ENCODE results near the gene ALX3.

GRCh38 chr1:110067893-110068645 lies 2.4 kb downstream of the ALX3 start:
- TF ChIP-seq GATA3 (IDR thresholded peaks at IDR 0.05; ENCODE audit: low read depth, low read length) (no peak), GATA2 (IDR thresholded peaks at IDR 0.05; ENCODE audit: low read depth, low read length) (no peak)

Measured in SH-SY5Y (cell line).